BLaER1 (cell line): ENCODE measurements around the gene MAD1L1.

Experiments used
- H3K27ac ChIP-seq: shearing (Covaris generic); formaldehyde crosslinking; 2 replicates; pipeline ENCODE4 v1.8.1; 2022
- H3K27me3 ChIP-seq: shearing (Covaris generic); formaldehyde crosslinking; 2 replicates; pipeline ENCODE4 v1.8.1; 2022
- H3K36me3 ChIP-seq: shearing (Covaris generic); formaldehyde crosslinking; 2 replicates; pipeline ENCODE4 v1.8.1; 2022
- H3K4me1 ChIP-seq: shearing (Covaris generic); formaldehyde crosslinking; 2 replicates; pipeline ENCODE4 v1.8.1; 2022
- H3K4me2 ChIP-seq: shearing (Covaris generic); formaldehyde crosslinking; 2 replicates; pipeline ENCODE4 v1.8.1; 2022
- H3K4me3 ChIP-seq: shearing (Covaris generic); formaldehyde crosslinking; 2 replicates; pipeline ENCODE4 v1.8.1; 2022
- H3K9ac ChIP-seq: shearing (Covaris generic); formaldehyde crosslinking; 2 replicates; pipeline ENCODE4 v1.8.1; 2022
- H3K9me3 ChIP-seq: shearing (Covaris generic); formaldehyde crosslinking; 2 replicates; pipeline ENCODE4 v1.8.1; 2022
- H4K20me1 ChIP-seq: shearing (Covaris generic); formaldehyde crosslinking; 2 replicates; pipeline ENCODE4 v1.8.1; 2022
- Cebpa-rat ChIP-seq: shearing (Covaris generic); IDR thresholded peaks from 2 replicates; pipeline ENCODE4 v1.8.1; 2022

Gene MAD1L1

GRCh38 chr7:2197436-2198155 lies 35.1 kb downstream of the MAD1L1 start:
- Histone ChIP-seq H3K4me3 (no peak overlapping the region), H3K27me3 (no peaks in the 10 kb centered on the region), H3K4me2 (peak overlapping the region; percentile 80), H3K4me1 (peaks cover 84% of the 10 kb centered on the region), H3K9ac (0 out of 2 replicates have a peak overlapping the region, but pooled peaks have one; percentile 67), H3K9me3 (peaks cover 10% of the 10 kb centered on the region), H3K27ac (peak overlapping the region; percentile 80), H3K36me3 (peaks cover 75% of the 10 kb centered on the region), H4K20me1 (peaks cover 13% of the 10 kb centered on the region; the same call in 1 of the 2 replicates)
- TF ChIP-seq Cebpa-rat = no peak

- Histone ChIP-seq H3K9ac (peak overlapping the region; percentile 67), H3K36me3 (peaks cover 74% of the 10 kb centered on the region), H3K4me3 (no peak overlapping the region; the same call in 1 of the 2 replicates), H3K4me1 (peaks cover 76% of the 10 kb centered on the region), H3K4me2 (peak overlapping the region; percentile 80), H3K27ac (peak overlapping the region; percentile 80), H3K27me3 (no peaks in the 10 kb centered on the region), H3K9me3 (peaks cover 10% of the 10 kb centered on the region), H4K20me1 (peaks cover 11% of the 10 kb centered on the region; the same call in 1 of the 2 replicates)
- no peak for TF ChIP-seq Cebpa-rat
These were observed 36.1 kb downstream of the MAD1L1 start for GRCh38 chr7:2196381-2197378.

- H3K27ac ChIP-seq = peak overlapping the region; percentile 80
- H3K36me3 ChIP-seq = peaks cover 78% of the 10 kb centered on the region
- no peak for TF ChIP-seq Cebpa-rat
These were observed 37.1 kb downstream of the MAD1L1 start for GRCh38 chr7:2195400-2196246.

GRCh38 chr7:2193575-2194305 lies 39.0 kb downstream of the MAD1L1 start:
- H3K27ac ChIP-seq = no peak overlapping the region
- H3K4me2 ChIP-seq = no peak overlapping the region; the same call in 1 of the 2 replicates
- TF ChIP-seq Cebpa-rat = no peak
- H3K4me1 ChIP-seq = peaks cover 47% of the 10 kb centered on the region
- H3K9ac ChIP-seq = 0 out of 2 replicates have a peak overlapping the region, but pooled peaks have one; percentile 4
- peaks cover 24% of the 10 kb centered on the region for H3K9me3 ChIP-seq
- H4K20me1 ChIP-seq = peaks cover 11% of the 10 kb centered on the region; the same call in 1 of the 2 replicates
- H3K27me3 ChIP-seq = no peaks in the 10 kb centered on the region
- peaks cover 77% of the 10 kb centered on the region for H3K36me3 ChIP-seq
- no peak overlapping the region for H3K4me3 ChIP-seq

More at GRCh38 chr7:2195400-2196246, 37.1 kb downstream of the MAD1L1 start:
- Histone ChIP-seq H3K4me1 (peaks cover 65% of the 10 kb centered on the region), H3K4me2 (peak overlapping the region; percentile 80), H4K20me1 (peaks cover 11% of the 10 kb centered on the region; the same call in 1 of the 2 replicates), H3K9me3 (peaks cover 10% of the 10 kb centered on the region), H3K9ac (peak overlapping the region; percentile 67; the same call in 1 of the 2 replicates), H3K4me3 (0 out of 2 replicates have a peak overlapping the region, but pooled peaks have one; percentile 3), H3K27me3 (no peaks in the 10 kb centered on the region)

- Histone ChIP-seq H3K4me3 (no peak overlapping the region), H3K9me3 (peaks cover 32% of the 10 kb centered on the region), H3K9ac (0 out of 2 replicates have a peak overlapping the region, but pooled peaks have one; percentile 4), H3K27me3 (no peaks in the 10 kb centered on the region), H4K20me1 (peaks cover 11% of the 10 kb centered on the region; the same call in 1 of the 2 replicates), H3K4me1 (peaks cover 39% of the 10 kb centered on the region), H3K36me3 (peaks cover 77% of the 10 kb centered on the region), H3K4me2 (peak overlapping the region; percentile 17; the same call in 1 of the 2 replicates), H3K27ac (no peak overlapping the region)
- no peak for TF ChIP-seq Cebpa-rat
These were observed 39.8 kb downstream of the MAD1L1 start for GRCh38 chr7:2192831-2193534.

- no peaks in the 10 kb centered on the region for H4K20me1 ChIP-seq
- TF ChIP-seq Cebpa-rat = no peak
- H3K4me2 ChIP-seq = no peak overlapping the region
- H3K9me3 ChIP-seq = peaks cover 33% of the 10 kb centered on the region
- H3K36me3 ChIP-seq = peaks cover 87% of the 10 kb centered on the region
- no peak overlapping the region for H3K4me3 ChIP-seq
- H3K4me1 ChIP-seq = peaks cover 28% of the 10 kb centered on the region
- no peaks in the 10 kb centered on the region for H3K27me3 ChIP-seq
- no peak overlapping the region for H3K9ac ChIP-seq
- no peak overlapping the region for H3K27ac ChIP-seq
These were observed 41.7 kb downstream of the MAD1L1 start for GRCh38 chr7:2191016-2191415.

GRCh38 chr7:2190531-2190930 lies 42.2 kb downstream of the MAD1L1 start:
- Histone ChIP-seq H3K27ac (no peak overlapping the region), H3K36me3 (peaks cover 86% of the 10 kb centered on the region), H3K4me2 (no peak overlapping the region), H3K9ac (no peak overlapping the region), H3K9me3 (peaks cover 30% of the 10 kb centered on the region), H3K27me3 (no peaks in the 10 kb centered on the region), H3K4me1 (peaks cover 28% of the 10 kb centered on the region), H4K20me1 (no peaks in the 10 kb centered on the region), H3K4me3 (no peak overlapping the region)
- no peak for TF ChIP-seq Cebpa-rat

GRCh38 chr7:2186166-2186565 lies 46.6 kb downstream of the MAD1L1 start:
- H3K27ac ChIP-seq = no peak overlapping the region
- H3K36me3 ChIP-seq = peaks cover 60% of the 10 kb centered on the region
- H3K4me1 ChIP-seq = peaks cover 42% of the 10 kb centered on the region
- no peak overlapping the region for H3K9ac ChIP-seq
- H3K4me3 ChIP-seq = no peak overlapping the region
- no peaks in the 10 kb centered on the region for H3K27me3 ChIP-seq
- H3K9me3 ChIP-seq = peaks cover 28% of the 10 kb centered on the region
- peak overlapping the region; percentile 64 for H3K4me2 ChIP-seq
- no peak for TF ChIP-seq Cebpa-rat
- no peaks in the 10 kb centered on the region for H4K20me1 ChIP-seq
